ENCODE data around the gene CLIC4.

DNA sequence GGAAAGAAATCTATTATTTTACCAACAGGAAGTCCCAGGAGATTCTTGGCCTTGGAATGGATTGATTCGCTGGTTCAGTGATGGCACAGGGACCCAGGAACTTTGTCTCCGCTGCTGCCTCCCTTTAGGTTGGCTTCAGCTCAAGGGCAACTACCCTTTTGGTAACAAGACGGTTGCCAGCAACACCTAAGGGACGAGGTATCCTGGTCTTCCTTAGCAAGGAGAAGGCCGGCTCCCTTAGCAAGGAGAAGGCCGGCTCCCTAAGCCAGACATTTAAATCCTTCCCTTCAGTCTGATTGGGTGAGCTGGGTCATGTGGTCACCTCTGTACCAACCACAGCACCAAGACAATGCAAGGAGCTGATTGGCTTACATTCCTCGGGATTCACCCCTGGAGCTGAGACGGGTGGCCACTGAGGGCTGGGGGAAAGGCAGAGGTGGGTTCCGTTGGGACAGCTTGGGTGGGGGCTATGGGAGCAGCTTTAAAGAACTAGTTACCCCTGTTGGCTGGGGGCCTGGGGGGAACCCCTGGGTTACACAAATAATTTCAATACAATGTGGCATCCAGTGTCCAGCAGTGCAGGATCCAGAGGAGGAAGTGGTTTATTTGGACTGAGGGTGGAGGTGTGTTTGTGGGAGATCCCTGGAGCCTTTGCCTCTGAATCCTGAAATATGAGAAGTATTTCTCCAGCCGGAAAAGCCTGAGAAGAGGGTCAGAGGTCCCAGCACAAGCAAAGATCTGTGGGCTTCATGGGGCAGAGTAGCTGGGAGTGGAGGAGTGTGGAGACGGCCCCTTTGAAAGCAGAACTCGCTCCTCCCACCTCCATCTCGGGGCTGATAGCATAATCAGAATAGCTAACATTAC lies 20.7 kb upstream of the CLIC4 start:
- TF ChIP-seq, protein P1, sequence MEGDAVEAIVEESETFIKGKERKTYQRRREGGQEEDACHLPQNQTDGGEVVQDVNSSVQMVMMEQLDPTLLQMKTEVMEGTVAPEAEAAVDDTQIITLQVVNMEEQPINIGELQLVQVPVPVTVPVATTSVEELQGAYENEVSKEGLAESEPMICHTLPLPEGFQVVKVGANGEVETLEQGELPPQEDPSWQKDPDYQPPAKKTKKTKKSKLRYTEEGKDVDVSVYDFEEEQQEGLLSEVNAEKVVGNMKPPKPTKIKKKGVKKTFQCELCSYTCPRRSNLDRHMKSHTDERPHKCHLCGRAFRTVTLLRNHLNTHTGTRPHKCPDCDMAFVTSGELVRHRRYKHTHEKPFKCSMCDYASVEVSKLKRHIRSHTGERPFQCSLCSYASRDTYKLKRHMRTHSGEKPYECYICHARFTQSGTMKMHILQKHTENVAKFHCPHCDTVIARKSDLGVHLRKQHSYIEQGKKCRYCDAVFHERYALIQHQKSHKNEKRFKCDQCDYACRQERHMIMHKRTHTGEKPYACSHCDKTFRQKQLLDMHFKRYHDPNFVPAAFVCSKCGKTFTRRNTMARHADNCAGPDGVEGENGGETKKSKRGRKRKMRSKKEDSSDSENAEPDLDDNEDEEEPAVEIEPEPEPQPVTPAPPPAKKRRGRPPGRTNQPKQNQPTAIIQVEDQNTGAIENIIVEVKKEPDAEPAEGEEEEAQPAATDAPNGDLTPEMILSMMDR (IDR thresholded peaks at IDR 0.05 in 4 of 5, conservative IDR thresholded peaks at IDR 0.05 in 1 of 5), result no peak
- TF ChIP-seq POLR2A (IDR thresholded peaks at IDR 0.05), result no peak
